HG03135 (cell line): Measurements from ENCODE around the gene MTA3.

Source experiments
- ATAC-seq: cut with Tn5 transposase; IDR thresholded peaks from one replicate; pipeline ENCODE4 v1.9.1; 2021; ENCODE audit warnings: mild to moderate bottlenecking, moderate library complexity; ENCODE audit not compliant: unreplicated experiment

The MTA3 gene

DNA sequence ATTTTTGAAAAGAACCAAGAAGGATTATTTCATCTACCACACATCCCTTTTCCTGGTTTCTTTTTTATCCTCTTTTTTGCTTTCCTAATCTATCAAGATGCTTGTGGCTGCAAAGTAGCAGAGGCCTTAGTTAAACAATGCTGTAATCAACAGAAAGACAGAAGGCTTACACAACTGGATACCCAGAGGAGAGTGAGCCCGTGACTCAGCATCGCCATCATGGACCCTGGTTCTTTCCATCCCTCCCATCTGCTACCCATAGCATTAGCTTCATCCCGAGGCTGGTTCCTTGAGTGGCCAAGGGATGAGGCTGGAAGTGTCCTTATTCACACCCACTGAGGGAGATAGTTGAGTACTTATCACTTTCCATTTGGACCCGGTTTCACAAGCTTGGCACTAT is 231.4 kb downstream of the MTA3 start:
- ATAC-seq, result no peak

DNA sequence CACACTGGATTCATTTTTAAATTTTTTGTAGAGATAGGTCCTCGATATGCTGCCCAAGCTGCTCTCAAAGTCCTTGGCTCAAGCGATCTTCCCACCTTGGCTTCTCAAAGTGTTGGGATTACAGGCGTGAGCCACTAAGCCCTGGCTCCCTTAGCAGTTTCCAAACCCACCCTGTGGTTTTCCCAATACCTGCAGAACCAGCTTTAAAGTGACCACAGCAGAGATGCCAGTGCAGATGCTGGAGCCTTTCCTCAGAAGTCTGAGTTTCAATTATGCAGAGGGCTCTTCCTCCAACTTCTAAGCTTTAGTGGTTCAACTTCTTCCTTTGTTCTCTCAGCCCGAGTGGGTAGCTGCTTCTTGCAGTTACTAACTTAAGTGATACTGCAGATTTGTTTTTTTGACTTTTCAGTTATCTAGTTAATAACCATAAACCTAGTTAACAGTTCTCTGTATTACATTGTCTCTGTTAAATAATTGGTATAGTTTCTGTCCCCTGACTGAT is 232.1 kb downstream of the MTA3 start:
- no peak for ATAC-seq

DNA sequence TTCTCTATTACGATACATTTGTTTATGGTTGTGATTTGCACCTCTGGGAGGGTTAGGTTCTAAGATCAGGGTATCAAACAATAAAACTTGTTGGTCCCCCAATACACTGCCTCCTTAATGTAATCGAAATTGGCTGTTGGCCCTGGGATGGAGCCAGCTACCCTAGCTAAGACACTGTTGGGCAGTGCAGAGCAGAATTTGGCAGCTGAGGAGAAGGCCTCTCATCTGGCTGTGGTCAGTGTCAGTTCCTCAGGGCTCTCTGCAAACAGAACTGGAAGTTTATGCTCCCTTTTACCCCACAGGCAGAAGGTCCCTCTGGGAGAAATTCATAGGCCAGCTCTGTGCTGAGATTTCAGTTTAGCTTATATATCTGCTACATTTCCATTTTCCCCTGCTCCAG is 232.5 kb downstream of the MTA3 start:
- no peak for ATAC-seq

DNA sequence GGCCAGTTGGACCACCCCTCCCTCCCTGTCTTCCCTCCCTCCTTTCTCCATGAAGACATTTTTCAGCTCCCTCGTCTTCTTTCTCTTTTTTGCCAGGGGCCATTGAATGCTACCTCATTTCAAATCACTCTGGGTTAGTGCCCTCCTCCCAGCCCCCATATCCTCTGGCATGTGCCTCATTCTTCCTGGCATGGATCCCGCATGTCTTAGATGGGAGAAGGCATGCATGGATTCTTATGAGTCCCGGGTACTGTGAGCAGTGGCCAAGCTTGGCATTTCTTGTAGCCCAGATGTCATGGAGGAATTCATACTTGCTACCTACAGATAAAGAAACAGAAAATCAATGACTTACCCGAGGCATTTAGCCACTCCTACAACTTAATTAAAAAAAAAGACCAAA is 232.9 kb downstream of the MTA3 start:
- no peak for ATAC-seq

DNA sequence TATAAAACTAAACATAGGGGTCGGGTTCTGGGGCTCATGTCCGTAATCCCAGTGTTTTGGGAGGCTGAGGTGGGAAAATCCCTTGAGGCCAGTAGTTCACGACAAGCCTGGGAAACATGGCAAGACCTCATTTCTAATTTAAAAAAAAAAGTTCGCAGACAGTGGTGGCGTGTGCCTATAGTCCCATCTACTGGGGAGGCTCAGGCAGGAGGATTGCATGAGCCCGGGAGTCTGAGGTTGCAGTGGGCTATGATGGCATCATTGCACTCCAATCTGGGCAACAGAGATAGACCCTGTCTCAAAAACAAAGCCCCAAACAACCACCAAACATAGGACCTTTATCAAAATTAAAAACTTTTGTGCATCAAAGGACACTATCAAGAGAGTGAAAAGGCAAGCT is 233.7 kb downstream of the MTA3 start:
- ATAC-seq, result no peak

DNA sequence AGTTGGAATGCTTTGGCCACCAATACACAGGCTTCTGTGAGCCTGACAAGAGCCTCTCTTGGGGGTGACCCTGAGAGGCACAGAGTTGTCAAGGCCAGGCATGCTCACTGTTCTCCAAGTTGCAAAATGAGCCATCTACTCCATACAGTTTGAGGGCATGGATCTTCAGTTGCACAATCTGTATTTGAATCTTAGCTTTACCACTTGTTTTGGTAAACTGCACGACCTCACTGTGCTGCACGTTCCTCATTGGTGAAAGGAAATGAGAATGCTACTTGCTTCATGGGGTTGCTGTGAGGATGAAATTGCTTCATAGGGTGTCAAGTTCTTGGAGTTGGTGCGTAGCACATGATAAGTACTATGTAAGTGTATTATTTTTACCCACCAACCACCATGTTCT is 235.9 kb downstream of the MTA3 start:
- no peak for ATAC-seq

DNA sequence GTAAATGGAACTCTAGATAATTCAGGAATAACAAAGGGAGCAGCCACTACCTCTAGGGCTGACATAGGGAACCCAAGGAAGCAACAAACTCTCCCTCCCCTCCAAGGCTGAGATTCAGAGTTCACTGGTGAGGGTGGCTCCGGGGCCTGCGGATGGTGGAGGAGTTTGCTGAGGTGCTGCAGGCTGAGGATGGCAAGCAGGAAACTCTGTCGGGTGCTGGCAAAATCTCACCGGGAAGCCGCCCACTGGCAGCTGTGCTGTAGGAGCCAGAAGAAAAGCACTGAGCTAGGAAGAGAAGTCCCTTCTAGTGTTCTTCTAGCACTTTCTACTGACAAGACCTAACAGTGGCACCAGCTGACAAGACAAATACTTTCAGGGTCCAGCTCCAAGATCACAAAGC is 236.5 kb downstream of the MTA3 start:
- ATAC-seq, result no peak
